ENCODE data around the gene MRGPRX2. TPM values are rescaled to one million over a fixed set of nuclear protein-coding genes. Genes with fewer than 3 reads are reported as not detected.

MRGPRX2 gene
- polyA plus RNA-seq, 1 of the 3 experiments (the other 2 are of a cell fraction): not detected

- H3K4me3 ChIP-seq (ENCODE audit: low read depth in 2 of 2, low read length in 1 of 2): no peak overlapping the region
- no peak overlapping the region for H3K27ac ChIP-seq (ENCODE audit: low read depth in 2 of 2, low read length in 1 of 2)
- no peak overlapping the region for H3K4me2 ChIP-seq
- WGBS (ENCODE audit: low lambda C conversion rate): 11% methylated on average over 4 of the region's 4 CpGs
- no peak for TF ChIP-seq SIN3A (IDR thresholded peaks at IDR 0.05; ENCODE audit: borderline replicate concordance, low read depth, low read length)
- TF ChIP-seq CTCF (IDR thresholded peaks at IDR 0.05): no peak
- no peak for TF ChIP-seq ELF1 (IDR thresholded peaks at IDR 0.05)
- TF ChIP-seq PBX3 (IDR thresholded peaks at IDR 0.05): no peak
- no peak for TF ChIP-seq POLR2AphosphoS5 (IDR thresholded peaks at IDR 0.05; ENCODE audit: low read depth, low read length)
- no peak for TF ChIP-seq EZH2phosphoT487 (IDR thresholded peaks at IDR 0.05; ENCODE audit: borderline replicate concordance, low read depth)
- no peak for TF ChIP-seq RAD21 (IDR thresholded peaks at IDR 0.05; ENCODE audit: low read length)
- no peaks in the 10 kb centered on the region for H3K79me2 ChIP-seq (ENCODE audit: insufficient read depth)
- no peak overlapping the region for H2AFZ ChIP-seq (ENCODE audit: low read depth)
- H3K27me3 ChIP-seq (ENCODE audit: insufficient read depth): no peaks in the 10 kb centered on the region
- no peaks in the 10 kb centered on the region for H3K9me3 ChIP-seq
- no peak overlapping the region for H3K9ac ChIP-seq
- no peak for DNase-seq
- no peaks in the 10 kb centered on the region for H3K36me3 ChIP-seq (replicated peaks in 1 of 2; ENCODE audit: control insufficient read depth in 1 of 2, insufficient read depth in 2 of 2, low read length in 1 of 2)
- ChIA-PET POLR2A (no interaction called here), CTCF (interaction anchor here (0.6 to 4.8 kb wide), 3 partner anchors 12 to 155 kb away, joined by 3 to 35 read pairs (median 6); no protein-coding TSS in a partner anchor)
- H3K9me2 ChIP-seq: no peaks in the 10 kb centered on the region
- H3F3A ChIP-seq (replicated peaks; ENCODE audit: insufficient read depth): no peaks in the 10 kb centered on the region
- H3K4me1 ChIP-seq (ENCODE audit: control insufficient read depth in 1 of 2, insufficient read depth in 2 of 2, low read depth in 1 of 2, low read length in 1 of 2): no peaks in the 10 kb centered on the region
- H4K20me1 ChIP-seq (ENCODE audit: insufficient read depth): no peaks in the 10 kb centered on the region
Observed at GRCh38 chr11:19088791-19089190, 28.3 kb upstream of the MRGPRX2 start.

GRCh38 chr11:19087658-19088057 is 27.1 kb upstream of the MRGPRX2 start:
- Histone ChIP-seq H3K27ac (ENCODE audit: low read depth in 2 of 2, low read length in 1 of 2) (no peak overlapping the region), H3K4me2 (no peak overlapping the region), H4K20me1 (ENCODE audit: insufficient read depth) (no peaks in the 10 kb centered on the region), H3K4me1 (ENCODE audit: control insufficient read depth in 1 of 2, insufficient read depth in 2 of 2, low read depth in 1 of 2, low read length in 1 of 2) (no peaks in the 10 kb centered on the region), H3K9ac (no peak overlapping the region), H3K79me2 (ENCODE audit: insufficient read depth) (no peaks in the 10 kb centered on the region), H3K9me2 (no peaks in the 10 kb centered on the region), H3F3A (replicated peaks; ENCODE audit: insufficient read depth) (no peaks in the 10 kb centered on the region), H3K4me3 (ENCODE audit: low read depth in 2 of 2, low read length in 1 of 2) (no peak overlapping the region), H3K27me3 (ENCODE audit: insufficient read depth) (no peaks in the 10 kb centered on the region; the same call in 1 of the 2 replicates), H3K9me3 (no peaks in the 10 kb centered on the region), H3K36me3 (replicated peaks in 1 of 2; ENCODE audit: control insufficient read depth in 1 of 2, insufficient read depth in 2 of 2, low read length in 1 of 2) (no peaks in the 10 kb centered on the region), H2AFZ (ENCODE audit: low read depth) (no peak overlapping the region)
- ChIA-PET POLR2A (no interaction called here), CTCF (interaction anchor here (2.5 to 4.8 kb wide), 2 partner anchors 11 to 17 kb away, joined by 9 to 35 read pairs; no protein-coding TSS in a partner anchor)
- 61% methylated on average over 8 of the region's 8 CpGs for WGBS (ENCODE audit: low lambda C conversion rate)
- TF ChIP-seq SMC3 (IDR thresholded peaks at IDR 0.05; ENCODE audit: low read depth, low read length) (no peak), MEF2A (IDR thresholded peaks at IDR 0.05; ENCODE audit: borderline replicate concordance, low read depth) (no peak), CTCF (IDR thresholded peaks at IDR 0.05) (no peak)
- DNase-seq: no peak

Measured in SK-N-SH (cell line).